CD4-positive, alpha-beta T cell (primary cell): Measurements from ENCODE around the gene CCDC33. TPM values are rescaled to one million over a fixed set of nuclear protein-coding genes. Genes with fewer than 3 reads are reported as not detected.

ENCODE experiments used
- ATAC-seq: fragments of 200-7000 bp; cut with Tn5 transposase; one replicate; pipeline ENCODE4 v1.10.0; 2022; ENCODE audit warnings: mild to moderate bottlenecking; ENCODE audit not compliant: poor library complexity
- CTCF ChIA-PET: fragments of 350-600 bp; sonication (Branson Sonifier 250); formaldehyde crosslinking; loops from one replicate; lab custom pipeline; 2021; ENCODE audit warnings: antibody characterized with exemption, inconsistent platforms; lab: Charles Lee
- POLR2A ChIA-PET: fragments of 350-600 bp; sonication (Branson Sonifier 250); formaldehyde crosslinking; loops from one replicate; lab custom pipeline; 2021; ENCODE audit warnings: antibody characterized with exemption, inconsistent platforms; lab: Charles Lee
- DNase-seq, 14 experiments: peaks; one replicate each; pipeline ENCODE4 v3.0.0-alpha.2; 2013 to 2020; ENCODE audit warnings: mixed read lengths in 2 of 14
- H3K27ac ChIP-seq, 2 donors: one replicate each; pipeline versions ENCODE4 v1.5.1 to v1.7.0; 2013; ENCODE audit warnings: low read length in 2 of 2, low read depth in 1 of 2, mild to moderate bottlenecking in 1 of 2
- H3K27me3 ChIP-seq, 2 experiments: 1 replicate in 1 of 2; 2 replicates in 1 of 2; pipeline versions ENCODE4 v1.6.1 to v1.7.0; 2013; ENCODE audit warnings: low read length in 2 of 2, control low read depth in 1 of 2, mild to moderate bottlenecking in 1 of 2, moderate library complexity in 1 of 2; ENCODE audit not compliant: insufficient read depth in 2 of 2, control insufficient read depth in 1 of 2
- H3K36me3 ChIP-seq: one replicate; pipeline ENCODE4 v1.6.1; 2013; ENCODE audit warnings: low read length, control low read depth; ENCODE audit not compliant: insufficient read depth
- H3K4me1 ChIP-seq: one replicate; pipeline ENCODE4 v1.6.1; 2013; ENCODE audit warnings: low read length, control low read depth; ENCODE audit not compliant: insufficient read depth
- H3K4me3 ChIP-seq: one replicate; pipeline ENCODE4 v1.5.1; 2013; ENCODE audit warnings: mild to moderate bottlenecking, low read length, moderate library complexity
- H3K9me3 ChIP-seq, 2 experiments: 1 replicate in 1 of 2; 2 replicates in 1 of 2; pipeline versions ENCODE4 v1.6.1 to v1.7.0; 2013; ENCODE audit warnings: low read length in 2 of 2, mild to moderate bottlenecking in 2 of 2, control low read depth in 1 of 2, moderate library complexity in 1 of 2; ENCODE audit not compliant: control insufficient read depth in 1 of 2, insufficient read depth in 1 of 2
- H3K27ac Mint-ChIP-seq: one replicate; pipeline ENCODE4 v1.8.0; 2020; ENCODE audit warnings: mixed read lengths
- H3K27me3 Mint-ChIP-seq: one replicate; pipeline ENCODE4 v1.8.0; 2021; ENCODE audit warnings: mixed read lengths
- H3K36me3 Mint-ChIP-seq: one replicate; pipeline ENCODE4 v1.8.0; 2021; ENCODE audit warnings: low read depth, mixed read lengths
- H3K4me1 Mint-ChIP-seq: one replicate; pipeline ENCODE4 v1.8.0; 2021; ENCODE audit warnings: low read depth, mixed read lengths
- H3K4me3 Mint-ChIP-seq: one replicate; pipeline ENCODE4 v1.8.0; 2020; ENCODE audit warnings: mild to moderate bottlenecking, mixed read lengths
- H3K9me3 Mint-ChIP-seq: one replicate; pipeline ENCODE4 v1.8.0; 2020; ENCODE audit warnings: mixed read lengths
- intact Hi-C, 2 experiments: fragments of 100-400 bp; cut with DNase I in 1 of 2; cut with micrococcal nuclease in 1 of 2; formaldehyde crosslinking; loops; one replicate each; pipeline versions ENCODE4 v1.15.1 to v1.9.0; 2023 to 2025; cut with DNase I, micrococcal nuclease
- total RNA-seq, 174 experiments: library from RNA in 2 of 174; stranded (reverse) in 2 of 174; gene quantifications; one replicate each; pipeline ENCODE4 v1.2.3 and lab custom pipeline; 2021 to 2026
- TF ChIP-seq, protein P1 (sequence below): fragments of 200-600 bp; IDR thresholded peaks from one replicate; pipeline ENCODE4 v1.8.0; 2022; ENCODE audit warnings: antibody characterized with exemption, mild to moderate bottlenecking

CCDC33 gene
- total RNA-seq, 2 experiments from 2014 or later = not detected

DNA sequence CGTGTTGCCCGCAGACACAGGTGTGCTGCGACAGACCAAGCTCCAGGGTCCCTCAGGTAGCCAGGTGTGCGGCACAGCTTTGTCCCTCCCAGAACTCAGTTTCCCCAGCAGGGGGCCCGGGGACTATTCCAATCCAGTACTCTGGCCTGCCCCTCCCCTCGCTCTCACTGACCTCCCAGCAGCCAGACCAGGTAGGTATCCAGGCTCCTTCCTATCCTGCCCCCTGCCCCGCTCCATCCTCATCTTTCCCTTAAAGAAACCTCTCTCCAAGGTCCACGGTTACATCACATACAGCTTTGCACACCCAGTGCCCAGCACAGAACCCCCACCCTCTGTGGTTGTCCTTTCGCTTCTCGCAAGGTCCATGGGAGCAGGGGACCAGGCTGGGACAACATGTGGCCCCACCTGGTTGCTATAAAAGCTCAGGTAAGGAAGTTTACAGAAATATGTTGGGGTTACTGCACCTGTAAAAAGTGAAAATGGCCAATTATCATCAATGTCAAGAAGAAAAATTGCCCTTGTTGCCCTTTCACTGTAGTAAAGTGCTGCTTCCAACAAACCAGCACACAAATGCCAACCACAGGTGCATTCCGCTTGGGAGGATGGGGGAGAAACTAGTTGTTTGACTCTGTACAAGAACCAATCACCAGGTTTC, 138.6 kb downstream of the CCDC33 start:
- Histone ChIP-seq H3K4me3 (peak overlapping the region; percentile 94), H3K36me3 (no peaks in the 10 kb centered on the region), H3K9me3 (no peaks in the 10 kb centered on the region), H3K4me1 (peaks cover 28% of the 10 kb centered on the region), H3K27ac (no peak overlapping the region), H3K27me3 (peaks cover 0 to 2% of the 10 kb centered on the region in 2 experiments)
- Mint-ChIP-seq H3K27ac (peak overlapping the region; percentile 8), H3K9me3 (no peaks in the 10 kb centered on the region), H3K27me3 (peaks cover 13% of the 10 kb centered on the region), H3K36me3 (no peaks in the 10 kb centered on the region), H3K4me1 (peaks cover 12% of the 10 kb centered on the region), H3K4me3 (peak overlapping the region; percentile 86)
- TF ChIP-seq, protein P1, sequence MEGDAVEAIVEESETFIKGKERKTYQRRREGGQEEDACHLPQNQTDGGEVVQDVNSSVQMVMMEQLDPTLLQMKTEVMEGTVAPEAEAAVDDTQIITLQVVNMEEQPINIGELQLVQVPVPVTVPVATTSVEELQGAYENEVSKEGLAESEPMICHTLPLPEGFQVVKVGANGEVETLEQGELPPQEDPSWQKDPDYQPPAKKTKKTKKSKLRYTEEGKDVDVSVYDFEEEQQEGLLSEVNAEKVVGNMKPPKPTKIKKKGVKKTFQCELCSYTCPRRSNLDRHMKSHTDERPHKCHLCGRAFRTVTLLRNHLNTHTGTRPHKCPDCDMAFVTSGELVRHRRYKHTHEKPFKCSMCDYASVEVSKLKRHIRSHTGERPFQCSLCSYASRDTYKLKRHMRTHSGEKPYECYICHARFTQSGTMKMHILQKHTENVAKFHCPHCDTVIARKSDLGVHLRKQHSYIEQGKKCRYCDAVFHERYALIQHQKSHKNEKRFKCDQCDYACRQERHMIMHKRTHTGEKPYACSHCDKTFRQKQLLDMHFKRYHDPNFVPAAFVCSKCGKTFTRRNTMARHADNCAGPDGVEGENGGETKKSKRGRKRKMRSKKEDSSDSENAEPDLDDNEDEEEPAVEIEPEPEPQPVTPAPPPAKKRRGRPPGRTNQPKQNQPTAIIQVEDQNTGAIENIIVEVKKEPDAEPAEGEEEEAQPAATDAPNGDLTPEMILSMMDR = no peak
- intact Hi-C loops = loop anchor here (1.0 to 10.0 kb wide), 7 partner anchors 64 to 828 kb away; partner anchors contain the start of genes ARID3B (in 1 of the 2), C15orf39 (in 1 of the 2) and RPP25 (in 1 of the 2)
- peak in 2 of 14 experiments; percentile 8 to 10 for DNase-seq
- ChIA-PET POLR2A (interaction anchor here (1.4 kb wide), 1 partner anchor 86 kb away, joined by 5 read pairs; the partner anchor contains the start of gene UBL7), CTCF (interaction anchor here (0.8 to 1.7 kb wide), 9 partner anchors 10 to 620 kb away, joined by 3 to 9 read pairs (median 3); partner anchors contain the start of genes SCAMP5, SEMA7A and UBL7)
- ATAC-seq = peak; percentile 2

- no peak overlapping the region for H3K27ac ChIP-seq
- H3K27me3 ChIP-seq = peaks cover 0 to 2% of the 10 kb centered on the region in 2 experiments
- peak overlapping the region; percentile 86 for H3K4me3 Mint-ChIP-seq
- DNase-seq (peak; percentile 72 to 87 (median 79)), ATAC-seq (peak; percentile 12)
- peaks cover 8% of the 10 kb centered on the region for H3K27me3 Mint-ChIP-seq
- no peak overlapping the region for H3K4me3 ChIP-seq
- TF ChIP-seq, protein P1 = peak; percentile 91
- H3K9me3 ChIP-seq = no peaks in the 10 kb centered on the region
- peaks cover 12% of the 10 kb centered on the region for H3K4me1 Mint-ChIP-seq
- intact Hi-C loops = loop anchor here in 1 of 2 experiments (2.0 to 10.0 kb wide), 2 partner anchors 256 to 580 kb away; partner anchors contain the start of gene RPP25
- ChIA-PET CTCF (interaction anchor here (0.7 to 1.7 kb wide), 5 partner anchors 10 to 246 kb away, joined by 3 to 9 read pairs (median 7); no protein-coding TSS in a partner anchor), POLR2A (interaction anchor here (0.6 kb wide), 1 partner anchor 360 kb away, joined by 4 read pairs; no protein-coding TSS in a partner anchor)
- H3K27ac Mint-ChIP-seq = peak overlapping the region; percentile 8
- H3K4me1 ChIP-seq = peaks cover 28% of the 10 kb centered on the region
- H3K36me3 Mint-ChIP-seq = no peaks in the 10 kb centered on the region
- H3K9me3 Mint-ChIP-seq = no peaks in the 10 kb centered on the region
- no peaks in the 10 kb centered on the region for H3K36me3 ChIP-seq
Measured at GRCh38 chr15:74375303-74375693, 139.2 kb downstream of the CCDC33 start.

DNA sequence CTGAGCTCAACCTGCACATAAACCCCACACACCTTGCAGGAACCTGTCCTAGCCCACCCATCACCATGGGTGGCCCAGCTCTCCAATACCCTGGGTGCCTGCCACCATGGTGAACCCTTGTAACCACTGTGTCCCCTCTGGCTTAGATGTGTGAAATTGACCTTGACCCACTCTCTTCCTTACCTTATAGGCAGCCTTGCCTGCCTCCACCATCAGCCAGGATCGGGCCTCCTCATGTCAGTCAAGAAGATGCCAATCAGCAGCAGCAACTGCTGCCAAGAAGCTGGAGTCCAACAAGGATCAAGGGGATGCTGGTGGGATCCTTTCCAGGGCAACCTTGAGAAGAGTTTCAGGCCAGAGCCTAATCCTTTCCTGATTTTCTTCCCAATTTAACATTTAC, 140.1 kb downstream of the CCDC33 start:
- Histone ChIP-seq H3K4me1 (peaks cover 28% of the 10 kb centered on the region), H3K36me3 (no peaks in the 10 kb centered on the region), H3K9me3 (no peaks in the 10 kb centered on the region), H3K27ac (no peak overlapping the region), H3K4me3 (no peak overlapping the region), H3K27me3 (peaks cover 0 to 2% of the 10 kb centered on the region in 2 experiments)
- POLR2A ChIA-PET = no interaction called here
- no peaks in the 10 kb centered on the region for H3K36me3 Mint-ChIP-seq
- TF ChIP-seq, protein P1 = no peak
- no peak overlapping the region for H3K4me3 Mint-ChIP-seq
- CTCF ChIA-PET = interaction anchor here (0.7 to 1.5 kb wide), 2 partner anchors 20 to 245 kb away, joined by 3 read pairs; no protein-coding TSS in a partner anchor
- H3K27ac Mint-ChIP-seq = no peak overlapping the region
- ATAC-seq = no peak
- peaks cover 12% of the 10 kb centered on the region for H3K4me1 Mint-ChIP-seq
- H3K9me3 Mint-ChIP-seq = no peaks in the 10 kb centered on the region
- peaks cover under 1% of the 10 kb centered on the region for H3K27me3 Mint-ChIP-seq
- intact Hi-C loops = loop anchor here in 1 of 2 experiments (10.0 kb wide), 1 partner anchor 579 kb away; the partner anchor contains the start of gene RPP25
- peak in 1 of 14 experiments; percentile 19 for DNase-seq
